ENCODE results near the gene RHOBTB3.

DNA sequence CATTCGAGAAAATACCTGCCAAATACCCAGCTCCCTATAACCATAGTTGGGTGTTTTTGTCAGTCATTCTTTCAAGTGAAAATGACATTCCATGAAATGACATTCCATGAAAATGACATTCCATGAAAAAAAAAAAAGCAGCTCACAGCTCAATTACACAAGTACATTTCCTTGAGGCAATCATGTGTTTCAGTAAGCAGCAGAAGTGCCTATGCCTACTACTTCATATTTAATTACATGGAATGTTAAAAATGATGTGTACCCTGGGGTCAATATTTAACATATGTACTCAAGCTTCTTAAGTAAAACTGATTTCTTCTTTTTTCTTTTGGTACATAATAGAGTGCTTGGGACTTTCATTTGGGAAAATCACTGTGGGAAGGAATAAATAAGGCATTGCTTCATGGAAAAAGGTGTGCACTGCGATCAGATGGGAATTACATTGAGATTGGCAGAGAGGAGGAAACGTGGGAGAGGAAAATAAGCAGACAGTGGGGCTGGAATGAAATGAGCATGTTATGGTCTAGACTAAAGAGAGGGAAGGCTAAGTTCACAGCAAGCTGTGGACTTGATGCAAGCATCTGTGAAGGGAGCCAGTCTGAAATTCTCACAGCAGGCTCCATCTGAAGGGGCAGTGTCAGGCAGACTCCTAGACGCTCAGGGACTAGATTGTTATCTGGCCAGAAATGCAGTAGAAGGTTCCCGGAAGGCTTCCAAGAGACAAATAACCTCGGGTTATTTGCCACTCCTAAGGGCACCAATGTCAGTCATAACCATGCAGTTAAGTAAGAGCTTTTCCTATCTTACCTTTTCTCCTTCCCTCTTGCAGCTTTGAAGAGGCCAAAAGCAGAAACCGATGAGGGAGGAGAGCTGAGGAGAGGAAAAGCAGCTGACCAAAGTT, 33.1 kb upstream of the RHOBTB3 start:
- TF ChIP-seq POLR2A (IDR thresholded peaks at IDR 0.05; ENCODE audit: borderline replicate concordance, extremely low read depth, insufficient read depth, insufficient read length), result no peak
- no peak for TF ChIP-seq CBX3 (IDR thresholded peaks at IDR 0.05; ENCODE audit: low read depth)
- TF ChIP-seq, protein P1, sequence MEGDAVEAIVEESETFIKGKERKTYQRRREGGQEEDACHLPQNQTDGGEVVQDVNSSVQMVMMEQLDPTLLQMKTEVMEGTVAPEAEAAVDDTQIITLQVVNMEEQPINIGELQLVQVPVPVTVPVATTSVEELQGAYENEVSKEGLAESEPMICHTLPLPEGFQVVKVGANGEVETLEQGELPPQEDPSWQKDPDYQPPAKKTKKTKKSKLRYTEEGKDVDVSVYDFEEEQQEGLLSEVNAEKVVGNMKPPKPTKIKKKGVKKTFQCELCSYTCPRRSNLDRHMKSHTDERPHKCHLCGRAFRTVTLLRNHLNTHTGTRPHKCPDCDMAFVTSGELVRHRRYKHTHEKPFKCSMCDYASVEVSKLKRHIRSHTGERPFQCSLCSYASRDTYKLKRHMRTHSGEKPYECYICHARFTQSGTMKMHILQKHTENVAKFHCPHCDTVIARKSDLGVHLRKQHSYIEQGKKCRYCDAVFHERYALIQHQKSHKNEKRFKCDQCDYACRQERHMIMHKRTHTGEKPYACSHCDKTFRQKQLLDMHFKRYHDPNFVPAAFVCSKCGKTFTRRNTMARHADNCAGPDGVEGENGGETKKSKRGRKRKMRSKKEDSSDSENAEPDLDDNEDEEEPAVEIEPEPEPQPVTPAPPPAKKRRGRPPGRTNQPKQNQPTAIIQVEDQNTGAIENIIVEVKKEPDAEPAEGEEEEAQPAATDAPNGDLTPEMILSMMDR (IDR thresholded peaks at IDR 0.05 in 2 of 3, conservative IDR thresholded peaks at IDR 0.05 in 1 of 3; ENCODE audit: borderline replicate concordance in 1 of 3, insufficient read depth in 1 of 3, low read depth in 2 of 3, low read length in 2 of 3), result no peak
